ENCODE data around the gene NRXN2.

The NRXN2 gene

GRCh38 chr11:64765291-64765850 lies 42.4 kb upstream of the NRXN2 start:
- H3K4me3 ChIP-seq (ENCODE audit: low read length): no peak overlapping the region
- H3K36me3 ChIP-seq (replicated peaks; ENCODE audit: insufficient read depth, low read length): peaks cover 42% of the 10 kb centered on the region
- no peak overlapping the region for H3K27ac ChIP-seq (ENCODE audit: low read length)
- no peaks in the 10 kb centered on the region for H3K4me1 ChIP-seq (ENCODE audit: low read length)
- DNase-seq: no peak
- H2AFZ ChIP-seq (ENCODE audit: low read length): no peak overlapping the region
- no peak overlapping the region for H3K9ac ChIP-seq (ENCODE audit: low read length)
- H4K20me1 ChIP-seq (ENCODE audit: insufficient read depth, low read length): peaks cover 19% of the 10 kb centered on the region
- H3F3A ChIP-seq (ENCODE audit: insufficient read depth, low read length): peaks cover 42% of the 10 kb centered on the region
- peaks cover 37% of the 10 kb centered on the region for H3K79me2 ChIP-seq (ENCODE audit: low read length)
- H3K9me3 ChIP-seq (replicated peaks; ENCODE audit: insufficient read depth, low read length): no peaks in the 10 kb centered on the region
- H3K4me2 ChIP-seq (ENCODE audit: low read depth, low read length): no peak overlapping the region
- H3K9me2 ChIP-seq (replicated peaks; ENCODE audit: insufficient read depth, low read length): no peaks in the 10 kb centered on the region
- TF ChIP-seq EZH2 (optimal IDR thresholded peaks at IDR 0.05; ENCODE audit: low read depth, low read length) (no peak), CTCF (IDR thresholded peaks at IDR 0.05; ENCODE audit: low read length) (no peak), EZH2phosphoT487 (IDR thresholded peaks at IDR 0.05; ENCODE audit: low read length) (no peak)
- no peaks in the 10 kb centered on the region for H3K27me3 ChIP-seq (replicated peaks; ENCODE audit: insufficient read depth, low read length)

- Histone ChIP-seq H3K4me3 (ENCODE audit: low read length) (no peak overlapping the region), H3K27ac (ENCODE audit: low read length) (no peak overlapping the region), H2AFZ (ENCODE audit: low read length) (no peak overlapping the region), H4K20me1 (ENCODE audit: insufficient read depth, low read length) (peaks cover 19% of the 10 kb centered on the region), H3K9me2 (replicated peaks; ENCODE audit: insufficient read depth, low read length) (no peaks in the 10 kb centered on the region), H3K27me3 (replicated peaks; ENCODE audit: insufficient read depth, low read length) (no peaks in the 10 kb centered on the region), H3K9me3 (replicated peaks; ENCODE audit: insufficient read depth, low read length) (no peaks in the 10 kb centered on the region), H3K9ac (ENCODE audit: low read length) (no peak overlapping the region), H3F3A (ENCODE audit: insufficient read depth, low read length) (peaks cover 35% of the 10 kb centered on the region), H3K4me2 (ENCODE audit: low read depth, low read length) (no peak overlapping the region), H3K79me2 (ENCODE audit: low read length) (peaks cover 31% of the 10 kb centered on the region), H3K36me3 (replicated peaks; ENCODE audit: insufficient read depth, low read length) (peaks cover 36% of the 10 kb centered on the region), H3K4me1 (ENCODE audit: low read length) (no peaks in the 10 kb centered on the region)
- TF ChIP-seq EZH2 (optimal IDR thresholded peaks at IDR 0.05; ENCODE audit: low read depth, low read length) (no peak), CTCF (IDR thresholded peaks at IDR 0.05; ENCODE audit: low read length) (no peak), EZH2phosphoT487 (IDR thresholded peaks at IDR 0.05; ENCODE audit: low read length) (no peak)
- no peak for DNase-seq
Observed at GRCh38 chr11:64764753-64765152, 41.8 kb upstream of the NRXN2 start.

- Histone ChIP-seq H2AFZ (ENCODE audit: low read length) (no peak overlapping the region), H3K4me1 (ENCODE audit: low read length) (no peaks in the 10 kb centered on the region), H3K9me2 (replicated peaks; ENCODE audit: insufficient read depth, low read length) (no peaks in the 10 kb centered on the region), H4K20me1 (ENCODE audit: insufficient read depth, low read length) (peaks cover 19% of the 10 kb centered on the region), H3K36me3 (replicated peaks; ENCODE audit: insufficient read depth, low read length) (peaks cover 30% of the 10 kb centered on the region), H3K27ac (ENCODE audit: low read length) (no peak overlapping the region), H3K9ac (ENCODE audit: low read length) (no peak overlapping the region), H3K4me3 (ENCODE audit: low read length) (no peak overlapping the region), H3K9me3 (replicated peaks; ENCODE audit: insufficient read depth, low read length) (no peaks in the 10 kb centered on the region), H3K4me2 (ENCODE audit: low read depth, low read length) (no peak overlapping the region), H3K79me2 (ENCODE audit: low read length) (peaks cover 24% of the 10 kb centered on the region), H3K27me3 (replicated peaks; ENCODE audit: insufficient read depth, low read length) (no peaks in the 10 kb centered on the region), H3F3A (ENCODE audit: insufficient read depth, low read length) (peaks cover 35% of the 10 kb centered on the region)
- no peak for TF ChIP-seq CTCF (IDR thresholded peaks at IDR 0.05; ENCODE audit: low read length)
- TF ChIP-seq EZH2phosphoT487 (IDR thresholded peaks at IDR 0.05; ENCODE audit: low read length): no peak
- no peak for TF ChIP-seq EZH2 (optimal IDR thresholded peaks at IDR 0.05; ENCODE audit: low read depth, low read length)
- DNase-seq: no peak
Observed at GRCh38 chr11:64764040-64764611, 41.1 kb upstream of the NRXN2 start.

All from MM.1S (cell line).